ENCODE data around the gene CLK2. TPM values are rescaled to one million over a fixed set of nuclear protein-coding genes. Genes with fewer than 3 reads are reported as not detected.

The CLK2 gene
- polyA plus RNA-seq, 1 donor from 2014 or later, result 44.4 TPM

DNA sequence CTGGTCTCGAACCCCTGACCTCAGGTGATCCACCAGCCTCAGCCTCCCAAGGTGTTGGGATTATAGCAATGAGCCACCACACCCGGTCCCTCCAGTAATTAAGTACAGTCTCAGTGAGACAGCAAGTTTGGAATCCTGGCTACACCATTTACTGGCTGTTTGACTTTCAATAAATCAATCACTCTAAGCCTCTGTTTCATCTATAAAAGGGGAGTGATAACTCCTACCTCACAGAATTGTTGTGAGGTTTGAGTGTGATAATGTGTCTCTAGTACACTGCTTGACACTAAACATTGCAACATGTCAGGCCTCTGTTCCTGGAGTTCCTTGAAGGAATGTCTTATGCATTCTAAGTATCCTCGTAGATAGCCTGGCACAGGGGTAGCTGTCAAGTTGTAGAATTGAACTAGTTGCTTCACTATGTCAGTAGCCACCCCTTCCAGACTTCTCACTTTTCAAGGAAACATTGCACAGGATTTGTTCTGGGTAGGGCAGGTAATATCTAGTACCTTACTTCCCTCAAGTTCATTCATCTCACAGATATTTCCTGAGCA, 30.4 kb downstream of the CLK2 start:
- Histone ChIP-seq H3K9ac (ENCODE audit: low read length) (no peak overlapping the region), H3K9me3 (ENCODE audit: low read length) (no peaks in the 10 kb centered on the region), H3K27me3 (ENCODE audit: insufficient read depth, low read depth, low read length) (no peaks in the 10 kb centered on the region), H2AFZ (ENCODE audit: low read depth, low read length) (no peak overlapping the region), H3K4me3 (ENCODE audit: low read length) (no peak overlapping the region), H3K36me3 (ENCODE audit: insufficient read depth, low read length) (no peaks in the 10 kb centered on the region), H3K9me2 (ENCODE audit: insufficient read depth, low read length) (no peaks in the 10 kb centered on the region), H3F3A (ENCODE audit: insufficient read depth, low read length, poor library complexity, severe bottlenecking) (no peaks in the 10 kb centered on the region), H3K79me2 (replicated peaks; ENCODE audit: insufficient read depth, low read length) (no peaks in the 10 kb centered on the region), H3K27ac (ENCODE audit: low read length) (no peak overlapping the region), H3K4me2 (ENCODE audit: low read length) (no peak overlapping the region), H4K20me1 (ENCODE audit: insufficient read depth) (no peaks in the 10 kb centered on the region)
- TF ChIP-seq SMC3 (conservative IDR thresholded peaks at IDR 0.05; ENCODE audit: poor library complexity), result no peak
- no peak for TF ChIP-seq RAD21 (conservative IDR thresholded peaks at IDR 0.05)
- no peak for TF ChIP-seq POLR2AphosphoS5 (IDR thresholded peaks at IDR 0.05)
- TF ChIP-seq MXI1 (conservative IDR thresholded peaks at IDR 0.05; ENCODE audit: poor library complexity, severe bottlenecking), result no peak
- TF ChIP-seq, protein P1, sequence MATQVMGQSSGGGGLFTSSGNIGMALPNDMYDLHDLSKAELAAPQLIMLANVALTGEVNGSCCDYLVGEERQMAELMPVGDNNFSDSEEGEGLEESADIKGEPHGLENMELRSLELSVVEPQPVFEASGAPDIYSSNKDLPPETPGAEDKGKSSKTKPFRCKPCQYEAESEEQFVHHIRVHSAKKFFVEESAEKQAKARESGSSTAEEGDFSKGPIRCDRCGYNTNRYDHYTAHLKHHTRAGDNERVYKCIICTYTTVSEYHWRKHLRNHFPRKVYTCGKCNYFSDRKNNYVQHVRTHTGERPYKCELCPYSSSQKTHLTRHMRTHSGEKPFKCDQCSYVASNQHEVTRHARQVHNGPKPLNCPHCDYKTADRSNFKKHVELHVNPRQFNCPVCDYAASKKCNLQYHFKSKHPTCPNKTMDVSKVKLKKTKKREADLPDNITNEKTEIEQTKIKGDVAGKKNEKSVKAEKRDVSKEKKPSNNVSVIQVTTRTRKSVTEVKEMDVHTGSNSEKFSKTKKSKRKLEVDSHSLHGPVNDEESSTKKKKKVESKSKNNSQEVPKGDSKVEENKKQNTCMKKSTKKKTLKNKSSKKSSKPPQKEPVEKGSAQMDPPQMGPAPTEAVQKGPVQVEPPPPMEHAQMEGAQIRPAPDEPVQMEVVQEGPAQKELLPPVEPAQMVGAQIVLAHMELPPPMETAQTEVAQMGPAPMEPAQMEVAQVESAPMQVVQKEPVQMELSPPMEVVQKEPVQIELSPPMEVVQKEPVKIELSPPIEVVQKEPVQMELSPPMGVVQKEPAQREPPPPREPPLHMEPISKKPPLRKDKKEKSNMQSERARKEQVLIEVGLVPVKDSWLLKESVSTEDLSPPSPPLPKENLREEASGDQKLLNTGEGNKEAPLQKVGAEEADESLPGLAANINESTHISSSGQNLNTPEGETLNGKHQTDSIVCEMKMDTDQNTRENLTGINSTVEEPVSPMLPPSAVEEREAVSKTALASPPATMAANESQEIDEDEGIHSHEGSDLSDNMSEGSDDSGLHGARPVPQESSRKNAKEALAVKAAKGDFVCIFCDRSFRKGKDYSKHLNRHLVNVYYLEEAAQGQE (IDR thresholded peaks at IDR 0.05; ENCODE audit: borderline replicate concordance), result no peak
- TF ChIP-seq EP300 (conservative IDR thresholded peaks at IDR 0.05; ENCODE audit: poor library complexity, severe bottlenecking), result no peak
- TF ChIP-seq CTCF (IDR thresholded peaks at IDR 0.05; ENCODE audit: poor library complexity, severe bottlenecking), result no peak
- no peak for TF ChIP-seq TAF1 (IDR thresholded peaks at IDR 0.05; ENCODE audit: low read depth)
- TF ChIP-seq EZH2 (IDR thresholded peaks at IDR 0.05; ENCODE audit: borderline replicate concordance, insufficient read depth, low read length, poor library complexity, severe bottlenecking), result no peak

DNA sequence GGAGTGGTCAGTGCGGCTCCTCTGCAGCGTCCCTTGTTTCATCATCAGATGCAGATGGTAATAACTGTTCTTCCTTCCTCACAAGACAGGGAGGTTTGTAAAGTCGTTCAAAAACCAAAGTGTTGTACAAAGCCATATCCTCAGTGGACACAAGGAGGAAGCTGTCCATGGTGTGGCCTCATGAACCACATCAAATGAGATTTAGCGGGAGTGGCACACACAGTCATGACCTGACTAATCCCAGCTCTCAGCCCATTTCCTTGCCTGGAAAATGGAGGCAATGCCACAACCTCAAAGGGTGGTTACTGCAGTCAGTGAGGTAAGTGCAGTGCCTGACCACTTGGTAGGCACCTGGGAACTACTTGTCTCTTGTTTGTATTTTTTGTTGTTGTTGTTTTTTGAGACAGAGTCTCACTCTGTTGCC, 31.5 kb downstream of the CLK2 start:
- TF ChIP-seq POLR2AphosphoS5 (IDR thresholded peaks at IDR 0.05) (no peak), RAD21 (conservative IDR thresholded peaks at IDR 0.05) (no peak), EP300 (conservative IDR thresholded peaks at IDR 0.05; ENCODE audit: poor library complexity, severe bottlenecking) (no peak)
- TF ChIP-seq, protein P1 (IDR thresholded peaks at IDR 0.05; ENCODE audit: borderline replicate concordance), result no peak
- H3K4me3 ChIP-seq (ENCODE audit: low read length), result no peak overlapping the region
- no peak overlapping the region for H3K4me2 ChIP-seq (ENCODE audit: low read length)
- H3K27me3 ChIP-seq (ENCODE audit: insufficient read depth, low read depth, low read length), result no peaks in the 10 kb centered on the region
- no peaks in the 10 kb centered on the region for H3K36me3 ChIP-seq (ENCODE audit: insufficient read depth, low read length)
- no peaks in the 10 kb centered on the region for H3K9me3 ChIP-seq (ENCODE audit: low read length)
- H3K27ac ChIP-seq (ENCODE audit: low read length), result peak overlapping the region; percentile 30
- H3K79me2 ChIP-seq (replicated peaks; ENCODE audit: insufficient read depth, low read length), result no peaks in the 10 kb centered on the region
- no peak overlapping the region for H3K9ac ChIP-seq (ENCODE audit: low read length)
- peak overlapping the region; percentile 4 for H2AFZ ChIP-seq (ENCODE audit: low read depth, low read length)
- H4K20me1 ChIP-seq (ENCODE audit: insufficient read depth), result no peaks in the 10 kb centered on the region
- H3F3A ChIP-seq (ENCODE audit: insufficient read depth, low read length, poor library complexity, severe bottlenecking), result no peaks in the 10 kb centered on the region
- no peaks in the 10 kb centered on the region for H3K9me2 ChIP-seq (ENCODE audit: insufficient read depth, low read length)
